Measurements from ENCODE around the gene SPARCL1.
A peak's percentile ranks its signal among the peaks of the same experiment; 100 is the strongest.
"Not testable (repeated sequence)": the region's sequence is repeated elsewhere in the genome, so short reads cannot be mapped to it uniquely, and the experiment has no call there.

Gene SPARCL1

DNA sequence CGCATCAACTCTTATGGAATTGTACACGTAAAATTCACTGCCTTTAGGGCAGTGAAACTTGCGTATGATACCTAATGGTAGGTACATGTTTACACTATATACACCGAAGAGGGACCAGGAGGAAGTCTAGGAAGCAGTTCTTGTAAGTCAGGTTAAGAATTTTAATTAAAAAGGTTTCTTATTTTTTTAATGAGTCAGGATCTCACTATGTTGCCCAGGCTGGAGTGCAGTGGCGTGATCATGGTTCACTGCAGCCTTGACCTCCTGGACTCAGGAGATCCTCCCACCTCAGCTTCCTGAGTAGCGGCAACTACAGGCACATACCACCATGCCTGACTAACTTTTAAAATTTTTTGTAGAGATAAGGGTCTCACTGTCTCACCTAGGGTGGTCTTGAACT lies 100.2 kb downstream of the SPARCL1 start:
- TF ChIP-seq EZH2 (optimal IDR thresholded peaks at IDR 0.05; ENCODE audit: low read depth, low read length) (no peak), CTCF (IDR thresholded peaks at IDR 0.05; ENCODE audit: low read length) (no peak), EZH2phosphoT487 (IDR thresholded peaks at IDR 0.05; ENCODE audit: low read length) (no peak)
- Histone ChIP-seq H3K9me3 (replicated peaks; ENCODE audit: insufficient read depth, low read length) (no peaks in the 10 kb centered on the region), H3F3A (ENCODE audit: insufficient read depth, low read length) (no peaks in the 10 kb centered on the region), H3K4me3 (ENCODE audit: low read length) (no peak overlapping the region), H3K9me2 (replicated peaks; ENCODE audit: insufficient read depth, low read length) (no peaks in the 10 kb centered on the region), H3K4me1 (ENCODE audit: low read length) (no peaks in the 10 kb centered on the region), H3K36me3 (replicated peaks; ENCODE audit: insufficient read depth, low read length) (no peaks in the 10 kb centered on the region), H3K27ac (ENCODE audit: low read length) (no peak overlapping the region), H3K4me2 (ENCODE audit: low read depth, low read length) (no peak overlapping the region), H3K79me2 (ENCODE audit: low read length) (peaks cover 58% of the 10 kb centered on the region), H3K9ac (ENCODE audit: low read length) (no peak overlapping the region), H2AFZ (ENCODE audit: low read length) (no peak overlapping the region), H4K20me1 (ENCODE audit: insufficient read depth, low read length) (no peaks in the 10 kb centered on the region), H3K27me3 (replicated peaks; ENCODE audit: insufficient read depth, low read length) (no peaks in the 10 kb centered on the region)
- DNase-seq: no peak

DNA sequence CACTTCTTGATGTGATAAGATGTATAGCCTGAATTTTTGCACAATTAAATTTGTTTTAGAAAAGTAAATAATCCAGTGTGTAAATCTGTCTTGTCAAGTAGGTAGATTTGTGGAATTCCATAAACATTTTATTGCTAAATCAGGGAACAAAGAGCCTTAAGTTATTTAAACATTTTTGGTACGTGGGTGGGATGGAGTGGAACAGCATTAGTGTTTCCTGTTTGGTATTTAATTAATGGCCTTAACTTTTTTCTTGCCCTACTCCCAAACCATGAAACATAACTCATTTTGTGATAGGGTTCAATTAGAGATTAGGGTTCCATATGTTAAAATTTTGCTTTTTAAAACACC lies 101.7 kb downstream of the SPARCL1 start:
- H3K4me2 ChIP-seq (ENCODE audit: low read depth, low read length): no peak overlapping the region
- TF ChIP-seq CTCF (IDR thresholded peaks at IDR 0.05; ENCODE audit: low read length) (no peak), EZH2 (optimal IDR thresholded peaks at IDR 0.05; ENCODE audit: low read depth, low read length) (no peak), EZH2phosphoT487 (IDR thresholded peaks at IDR 0.05; ENCODE audit: low read length) (no peak)
- no peaks in the 10 kb centered on the region for H3K9me3 ChIP-seq (replicated peaks; ENCODE audit: insufficient read depth, low read length)
- H3K79me2 ChIP-seq (ENCODE audit: low read length): peaks cover 55% of the 10 kb centered on the region
- no peak overlapping the region for H3K4me3 ChIP-seq (ENCODE audit: low read length)
- DNase-seq: no peak
- no peak overlapping the region for H3K9ac ChIP-seq (ENCODE audit: low read length)
- 0 out of 2 replicates have a peak, but pooled peaks cover 7% of the 10 kb centered on the region for H3K4me1 ChIP-seq (ENCODE audit: low read length)
- no peaks in the 10 kb centered on the region for H3K27me3 ChIP-seq (replicated peaks; ENCODE audit: insufficient read depth, low read length)
- H4K20me1 ChIP-seq (ENCODE audit: insufficient read depth, low read length): no peaks in the 10 kb centered on the region
- H3F3A ChIP-seq (ENCODE audit: insufficient read depth, low read length): peaks cover 8% of the 10 kb centered on the region; the same call in 1 of the 2 replicates
- no peaks in the 10 kb centered on the region for H3K9me2 ChIP-seq (replicated peaks; ENCODE audit: insufficient read depth, low read length)
- H3K27ac ChIP-seq (ENCODE audit: low read length): no peak overlapping the region
- H3K36me3 ChIP-seq (replicated peaks; ENCODE audit: insufficient read depth, low read length): no peaks in the 10 kb centered on the region
- no peak overlapping the region for H2AFZ ChIP-seq (ENCODE audit: low read length)

DNA sequence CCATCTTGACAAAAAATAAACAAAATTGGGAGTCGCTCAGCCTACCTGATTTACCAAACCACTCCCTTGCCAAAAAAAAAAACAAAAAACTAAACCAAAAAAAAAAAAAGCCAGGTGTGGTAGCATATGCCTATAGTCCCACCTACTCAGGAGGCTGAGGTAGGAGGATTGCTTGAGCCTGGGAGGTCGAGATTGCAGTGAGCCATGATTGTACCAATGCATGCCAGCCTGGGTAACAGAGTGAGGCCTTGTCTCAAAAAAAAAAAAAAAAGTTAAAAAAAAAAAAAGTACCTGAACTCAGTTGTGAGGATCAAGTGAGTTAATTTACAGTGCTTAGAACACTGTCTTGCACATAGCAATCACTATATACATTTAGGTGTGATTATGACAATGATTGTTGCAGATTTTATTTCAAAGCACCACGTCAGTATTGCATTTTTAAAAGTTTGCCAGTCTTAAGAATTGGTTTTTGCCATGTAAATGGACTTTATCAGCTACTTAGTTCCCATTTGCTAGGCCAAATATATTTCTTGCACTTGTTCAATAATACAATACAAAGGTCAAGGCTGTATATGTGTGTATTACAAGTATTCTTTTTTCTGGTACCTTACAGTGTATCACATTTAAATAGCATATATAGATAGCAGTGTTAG lies 102.2 kb downstream of the SPARCL1 start:
- no peaks in the 10 kb centered on the region for H3K27me3 ChIP-seq (replicated peaks; ENCODE audit: insufficient read depth, low read length)
- no peaks in the 10 kb centered on the region for H3K9me2 ChIP-seq (replicated peaks; ENCODE audit: insufficient read depth, low read length)
- H3K9me3 ChIP-seq (replicated peaks; ENCODE audit: insufficient read depth, low read length): no peaks in the 10 kb centered on the region
- H3F3A ChIP-seq (ENCODE audit: insufficient read depth, low read length): peaks cover 8% of the 10 kb centered on the region; the same call in 1 of the 2 replicates
- 0 out of 2 replicates have a peak, but pooled peaks cover 7% of the 10 kb centered on the region for H3K4me1 ChIP-seq (ENCODE audit: low read length)
- H3K79me2 ChIP-seq (ENCODE audit: low read length): peaks cover 50% of the 10 kb centered on the region
- no peak overlapping the region for H2AFZ ChIP-seq (ENCODE audit: low read length)
- no peaks in the 10 kb centered on the region for H3K36me3 ChIP-seq (replicated peaks; ENCODE audit: insufficient read depth, low read length)
- H4K20me1 ChIP-seq (ENCODE audit: insufficient read depth, low read length): no peaks in the 10 kb centered on the region
- H3K27ac ChIP-seq (ENCODE audit: low read length): no peak overlapping the region
- no peak overlapping the region for H3K9ac ChIP-seq (ENCODE audit: low read length)
- no peak overlapping the region for H3K4me3 ChIP-seq (ENCODE audit: low read length)
- DNase-seq: no peak
- no peak for TF ChIP-seq EZH2phosphoT487 (IDR thresholded peaks at IDR 0.05; ENCODE audit: low read length)
- no peak overlapping the region for H3K4me2 ChIP-seq (ENCODE audit: low read depth, low read length)

GRCh38 chr4:87425711-87426110 lies 103.5 kb downstream of the SPARCL1 start:
- H3K9ac ChIP-seq (ENCODE audit: low read length): no peak overlapping the region
- TF ChIP-seq EZH2phosphoT487 (IDR thresholded peaks at IDR 0.05; ENCODE audit: low read length) (no peak), CTCF (IDR thresholded peaks at IDR 0.05; ENCODE audit: low read length) (no peak), EZH2 (optimal IDR thresholded peaks at IDR 0.05; ENCODE audit: low read depth, low read length) (no peak)
- no peak overlapping the region for H3K4me3 ChIP-seq (ENCODE audit: low read length)
- H3K9me3 ChIP-seq (replicated peaks; ENCODE audit: insufficient read depth, low read length): no peaks in the 10 kb centered on the region
- no peaks in the 10 kb centered on the region for H3K27me3 ChIP-seq (replicated peaks; ENCODE audit: insufficient read depth, low read length)
- DNase-seq: no peak
- no peaks in the 10 kb centered on the region for H3K36me3 ChIP-seq (replicated peaks; ENCODE audit: insufficient read depth, low read length)
- no peak overlapping the region for H3K4me2 ChIP-seq (ENCODE audit: low read depth, low read length)
- no peak overlapping the region for H3K27ac ChIP-seq (ENCODE audit: low read length)
- no peaks in the 10 kb centered on the region for H3K9me2 ChIP-seq (replicated peaks; ENCODE audit: insufficient read depth, low read length)
- no peak overlapping the region for H2AFZ ChIP-seq (ENCODE audit: low read length)
- peaks cover 8% of the 10 kb centered on the region; the same call in 1 of the 2 replicates for H3F3A ChIP-seq (ENCODE audit: insufficient read depth, low read length)
- no peaks in the 10 kb centered on the region for H4K20me1 ChIP-seq (ENCODE audit: insufficient read depth, low read length)
- H3K79me2 ChIP-seq (ENCODE audit: low read length): peaks cover 43% of the 10 kb centered on the region
- 0 out of 2 replicates have a peak, but pooled peaks cover 7% of the 10 kb centered on the region for H3K4me1 ChIP-seq (ENCODE audit: low read length)

- not testable (repeated sequence) for H3K36me3 ChIP-seq (replicated peaks; ENCODE audit: insufficient read depth, low read length); H3K9ac ChIP-seq (ENCODE audit: low read length); H4K20me1 ChIP-seq (ENCODE audit: insufficient read depth, low read length); DNase-seq; H3K9me2 ChIP-seq (replicated peaks; ENCODE audit: insufficient read depth, low read length); H3F3A ChIP-seq (ENCODE audit: insufficient read depth, low read length); H3K4me1 ChIP-seq (ENCODE audit: low read length); H3K27ac ChIP-seq (ENCODE audit: low read length); H3K9me3 ChIP-seq (replicated peaks; ENCODE audit: insufficient read depth, low read length); H3K27me3 ChIP-seq (replicated peaks; ENCODE audit: insufficient read depth, low read length)
- Histone ChIP-seq H3K79me2 (ENCODE audit: low read length) (peaks cover 37% of the 10 kb centered on the region), H2AFZ (ENCODE audit: low read length) (0 out of 2 replicates have a peak overlapping the region, but pooled peaks have one; percentile 68), H3K4me2 (ENCODE audit: low read depth, low read length) (peak overlapping the region; percentile 89), H3K4me3 (ENCODE audit: low read length) (peak overlapping the region; percentile 69)
These were observed 105.1 kb downstream of the SPARCL1 start for GRCh38 chr4:87424099-87424543.

Data from MM.1S (cell line).